Activated CD8-positive, alpha-beta memory T cell treated with anti-CD3 and anti-CD28 coated beads, Interleukin-2, amount 50 U/mL, for 1 hour (primary cell): ENCODE data around the gene PIAS2.
"Not testable (repeated sequence)": the region's sequence is repeated elsewhere in the genome, so short reads cannot be mapped to it uniquely, and the experiment has no call there.

Experiments
- DNase-seq: peaks from one replicate; pipeline ENCODE4 v3.0.0-alpha.2; 2020; ENCODE audit errors: extremely low read depth

The PIAS2 gene

GRCh38 chr18:46832422-46832821 lies 84.9 kb downstream of the PIAS2 start:
- not testable (repeated sequence) for DNase-seq

- no peak for DNase-seq
Measured at GRCh38 chr18:46831434-46831833, 85.9 kb downstream of the PIAS2 start.

- no peak for DNase-seq
Measured at GRCh38 chr18:46830633-46831032, 86.7 kb downstream of the PIAS2 start.

- DNase-seq: no peak
Measured at GRCh38 chr18:46829947-46830346, 87.4 kb downstream of the PIAS2 start.

GRCh38 chr18:46829531-46829930 lies 87.8 kb downstream of the PIAS2 start:
- DNase-seq: no peak

GRCh38 chr18:46821856-46822711 lies 95.2 kb downstream of the PIAS2 start:
- DNase-seq: no peak

DNA sequence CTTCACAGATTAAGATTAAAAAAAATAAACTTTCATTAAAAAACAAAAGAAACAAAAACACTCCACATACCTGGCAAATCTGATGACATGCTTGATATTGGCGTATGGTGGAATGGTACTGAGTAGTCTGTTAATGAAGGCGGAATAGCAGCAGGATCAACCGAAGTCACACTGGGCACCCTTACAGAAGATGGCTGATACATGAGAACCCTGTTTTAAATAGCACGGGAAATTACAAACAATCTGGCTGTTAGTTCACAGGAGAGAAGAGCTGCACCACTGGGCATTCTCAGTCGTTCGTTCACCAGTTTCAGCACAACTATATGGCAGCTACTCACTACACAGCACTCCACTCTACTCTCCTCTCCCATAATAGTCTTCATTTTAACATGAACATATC lies 96.4 kb downstream of the PIAS2 start:
- DNase-seq: no peak

DNA sequence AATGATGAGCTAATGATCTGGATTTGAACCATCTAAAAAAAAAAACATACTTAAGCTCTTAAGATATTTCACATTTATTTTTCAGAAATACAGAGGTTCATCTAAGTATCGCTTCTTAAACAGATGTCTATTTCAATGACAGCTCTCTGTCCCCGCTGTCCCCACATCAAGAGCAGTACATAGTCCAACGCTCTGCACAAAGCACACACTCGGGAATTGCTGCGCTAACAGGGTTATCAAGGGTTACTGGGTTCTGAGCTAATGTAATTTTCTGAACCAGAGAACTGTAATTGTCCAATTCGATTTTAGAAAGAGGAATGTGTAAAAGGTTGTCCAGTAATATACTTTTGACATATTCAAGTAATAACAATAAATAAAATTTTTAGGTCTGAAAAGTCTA lies 101.6 kb downstream of the PIAS2 start:
- no peak for DNase-seq

DNA sequence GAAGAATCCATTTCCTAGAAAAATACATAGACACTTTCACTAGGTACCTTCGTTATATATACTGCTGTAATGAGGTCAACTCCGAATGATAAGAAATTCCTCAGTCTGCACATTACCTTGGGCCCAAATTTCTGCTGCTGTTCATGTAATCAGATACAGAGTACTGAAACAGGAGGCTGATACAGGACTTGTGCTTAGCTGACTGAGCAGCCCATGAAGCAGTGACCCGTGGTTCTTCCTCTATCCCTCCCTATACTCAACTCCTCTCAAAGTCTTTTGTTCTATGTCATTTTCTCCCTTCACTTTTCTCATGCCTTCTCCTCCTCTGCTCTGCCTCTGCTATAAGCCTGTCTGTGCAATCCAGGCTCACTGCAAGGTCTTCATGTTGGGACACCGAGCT lies 102.9 kb downstream of the PIAS2 start:
- DNase-seq: no peak

DNA sequence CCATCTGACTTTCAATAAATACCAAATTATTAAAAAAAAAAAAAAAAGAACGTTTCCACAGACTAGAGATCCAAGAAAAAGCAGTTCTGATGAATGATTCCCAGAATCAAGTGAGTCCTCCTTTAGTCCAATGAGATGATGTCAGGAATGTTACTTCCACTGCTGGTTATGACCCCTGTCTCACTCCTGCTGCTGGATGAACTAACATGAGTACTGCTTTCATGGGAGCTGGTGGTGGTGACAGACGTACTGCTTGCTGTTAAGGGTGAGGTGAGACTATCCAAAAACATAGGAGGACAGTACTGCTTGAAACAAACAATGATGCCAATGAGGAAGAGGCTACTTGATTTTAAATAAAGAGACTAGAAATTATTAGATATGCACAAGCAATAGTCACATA lies 105.0 kb downstream of the PIAS2 start:
- DNase-seq: no peak

DNA sequence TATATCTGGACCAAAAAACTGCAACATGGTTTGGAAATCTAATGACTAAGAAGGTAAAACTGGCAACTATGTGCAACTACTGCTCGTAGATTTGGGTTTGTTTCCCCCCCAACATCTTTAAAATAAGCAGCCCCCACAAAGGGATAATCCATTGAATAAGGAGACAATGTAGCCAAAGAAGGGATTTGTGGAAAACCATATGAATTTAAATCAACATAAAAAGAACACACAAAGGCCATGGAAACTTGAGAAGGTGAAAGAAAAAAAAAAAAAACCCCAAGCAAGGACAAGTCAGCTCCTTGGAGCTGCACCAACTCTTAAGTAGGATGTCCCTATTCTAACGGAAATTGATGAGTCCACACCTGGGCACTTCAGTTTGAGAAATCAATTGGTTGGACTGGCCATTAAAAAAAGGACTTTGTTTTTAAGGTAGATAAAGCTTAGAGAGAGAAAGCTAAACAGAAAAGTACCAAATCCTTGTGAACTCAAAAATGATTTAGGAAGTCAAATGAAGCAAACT lies 106.8 kb downstream of the PIAS2 start:
- no peak for DNase-seq

GRCh38 chr18:46809145-46809544 lies 108.2 kb downstream of the PIAS2 start:
- no peak for DNase-seq

GRCh38 chr18:46795945-46796344 lies 121.4 kb downstream of the PIAS2 start:
- DNase-seq: not testable (repeated sequence)

DNA sequence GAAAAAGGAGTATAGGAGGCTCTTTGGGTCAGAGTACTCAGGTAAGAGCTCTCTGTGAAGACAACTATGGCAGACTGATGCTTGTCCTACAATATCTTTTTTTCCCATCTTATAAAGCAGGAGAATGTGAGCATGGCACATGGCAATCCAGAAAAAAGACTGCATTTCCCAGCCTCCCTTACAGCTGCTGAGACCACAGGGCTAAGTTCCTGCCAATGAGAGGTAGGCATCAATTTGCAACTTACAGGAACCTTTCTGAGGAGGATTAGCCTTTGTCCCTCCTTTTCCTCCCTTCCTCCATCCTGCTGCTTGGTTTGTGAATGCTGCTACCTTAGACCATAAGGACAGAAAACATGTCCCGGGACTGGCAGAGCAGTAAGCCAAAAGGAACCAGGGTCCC lies 122.7 kb downstream of the PIAS2 start:
- no peak for DNase-seq

GRCh38 chr18:46793565-46793964 lies 123.7 kb downstream of the PIAS2 start:
- no peak for DNase-seq

GRCh38 chr18:46789088-46789487 lies 128.2 kb downstream of the PIAS2 start:
- no peak for DNase-seq

- no peak for DNase-seq
Measured at GRCh38 chr18:46787674-46788073, 129.6 kb downstream of the PIAS2 start.

DNA sequence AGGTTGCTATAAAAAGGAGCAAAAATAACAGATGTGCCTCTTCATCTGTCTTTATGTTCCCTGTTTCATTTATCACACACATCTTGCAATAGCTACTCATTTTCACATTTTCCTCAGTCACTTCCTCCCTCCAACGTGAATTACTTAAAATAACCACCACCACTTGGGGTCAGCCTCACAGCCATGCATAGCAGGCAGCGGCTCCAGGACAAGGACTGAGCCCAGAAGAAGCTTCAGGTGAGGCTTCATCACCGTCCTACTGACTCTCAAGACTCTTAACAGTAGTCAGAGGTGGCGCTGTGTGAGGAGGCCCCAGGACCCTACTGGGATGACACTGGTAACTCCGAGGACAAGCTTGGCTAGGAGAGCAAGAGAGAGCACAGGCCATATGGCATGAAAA lies 144.9 kb downstream of the PIAS2 start:
- no peak for DNase-seq

DNA sequence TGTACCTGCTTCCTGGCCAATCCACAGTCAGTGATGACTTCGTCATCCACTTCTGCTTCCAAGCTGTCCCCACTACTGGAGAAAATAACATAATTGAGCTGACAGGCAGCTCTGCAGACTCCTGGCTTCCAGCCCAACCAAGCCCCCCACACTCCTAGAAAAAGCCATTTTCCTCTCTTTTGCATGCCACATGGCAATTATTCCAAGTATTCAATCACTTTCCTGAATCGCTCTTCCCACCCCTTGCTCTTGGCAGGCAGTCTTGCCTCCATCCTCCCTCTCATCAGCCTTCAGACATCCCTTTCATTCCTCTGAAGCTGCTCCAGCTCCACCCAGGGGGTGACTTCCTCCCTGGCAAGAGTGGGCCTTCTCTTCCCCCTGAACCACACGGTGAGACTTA lies 146.2 kb downstream of the PIAS2 start:
- no peak for DNase-seq

DNA sequence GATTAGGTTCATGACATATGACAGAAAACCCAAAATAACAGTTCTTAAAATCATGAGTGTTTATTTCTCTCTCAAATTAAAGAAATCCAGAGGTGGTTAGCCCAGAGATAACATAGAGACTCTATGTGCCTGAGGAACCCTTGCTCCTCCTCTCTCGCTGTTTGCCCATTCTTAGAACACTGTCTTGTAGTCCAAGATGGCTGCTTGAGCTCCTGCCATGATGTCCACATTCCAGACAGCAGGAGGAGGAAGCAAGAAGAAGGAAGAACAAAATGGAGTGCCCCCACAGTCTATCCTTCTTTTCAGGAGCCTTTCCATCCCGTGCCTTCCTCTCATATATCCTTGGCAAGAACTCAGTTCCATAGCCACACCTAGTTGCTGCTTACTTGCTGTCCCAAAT lies 146.6 kb downstream of the PIAS2 start:
- DNase-seq: no peak

DNA sequence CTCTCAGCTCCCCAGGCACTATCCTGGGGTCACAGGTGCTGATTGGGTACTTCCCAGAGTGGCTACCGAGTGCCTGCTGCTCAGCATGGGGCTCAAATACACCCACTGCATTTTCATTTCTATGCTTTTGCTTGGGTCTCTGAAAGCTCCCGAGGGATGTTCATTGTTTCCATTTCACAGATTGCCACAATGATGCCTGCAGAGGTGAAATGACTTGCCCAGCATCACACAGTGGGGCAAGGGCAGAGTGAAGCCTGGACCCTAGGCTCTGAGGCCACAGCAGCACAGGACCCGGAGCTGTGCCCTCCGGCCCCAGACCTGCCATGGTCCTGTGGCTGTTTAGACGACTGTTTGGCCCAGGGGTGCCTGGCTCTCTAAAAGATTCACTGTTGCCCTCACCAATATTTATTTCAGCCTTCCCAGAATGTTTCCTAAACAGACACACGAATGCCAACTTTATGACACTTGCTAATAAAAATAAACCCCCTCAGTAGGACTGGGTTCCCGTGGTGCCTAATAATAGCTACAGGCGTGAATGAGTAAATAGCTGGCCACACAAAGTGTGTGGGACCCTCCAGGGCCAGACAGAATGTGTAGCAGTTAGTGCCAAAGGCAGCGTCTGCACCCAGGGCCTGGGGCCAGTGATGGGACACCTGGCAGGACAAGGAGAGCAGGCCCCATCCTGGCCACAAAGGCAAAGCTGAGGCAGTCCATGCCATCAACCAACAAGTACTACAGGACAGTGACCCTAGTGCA lies 149.0 kb downstream of the PIAS2 start:
- DNase-seq: no peak

DNA sequence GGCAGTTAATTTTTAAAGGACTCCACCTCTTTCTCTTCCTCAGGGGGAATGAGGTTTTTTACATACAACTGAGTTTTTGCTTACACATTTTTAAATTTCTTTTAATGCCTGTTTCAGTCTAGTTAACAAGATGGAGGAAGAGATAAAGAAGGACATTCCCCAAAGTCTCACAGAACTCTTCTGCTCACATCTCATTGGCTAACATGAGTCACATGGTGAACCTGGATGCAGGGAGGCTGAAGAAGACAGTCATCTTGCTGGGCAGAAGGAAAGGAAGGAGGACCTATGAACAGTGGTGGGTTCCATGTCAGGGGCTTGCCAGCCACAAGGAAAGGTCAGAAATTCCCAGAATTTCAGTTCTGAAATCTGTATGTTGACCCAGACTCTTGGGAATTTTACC lies 150.1 kb downstream of the PIAS2 start:
- no peak for DNase-seq

GRCh38 chr18:46764586-46764985 lies 152.7 kb downstream of the PIAS2 start:
- no peak for DNase-seq
